GM12878 (cell line): ENCODE results near the gene DOHH. TPM values are rescaled to one million over a fixed set of nuclear protein-coding genes. Genes with fewer than 3 reads are reported as not detected.

Source experiments
- ATAC-seq: fragments of 200-7000 bp; cut with Tn5 transposase; 3 replicates; pipeline ENCODE4 v1.9.1; 2020; ENCODE audit warnings: mild to moderate bottlenecking, moderate library complexity
- BruUV-seq: library from RNA; stranded (reverse); fragments of 400-500 nt; replicated peaks from 2 replicates; lab custom pipeline; 2021; lab: Mats Ljungman, UMichigan
- CTCF ChIA-PET: fragments of 300-600 bp; sonication (Branson Sonifier 250); formaldehyde crosslinking; extraction: SDS; loops from one replicate; lab custom pipeline; 2021; ENCODE audit warnings: inconsistent platforms; lab: Yijun Ruan, JAX
- POLR2A ChIA-PET: fragments of 350-600 bp; formaldehyde crosslinking; extraction: SDS; loops from one replicate; lab custom pipeline; 2021; ENCODE audit warnings: inconsistent platforms; lab: Charles Lee
- RAD21 ChIA-PET: fragments of 300-600 bp; sonication (Branson Sonifier 250); formaldehyde crosslinking; loops from one replicate; lab custom pipeline; 2023; ENCODE audit warnings: antibody characterized with exemption; ENCODE audit not compliant: unreplicated experiment; lab: Charles Lee
- SMC1A ChIA-PET: fragments of 300-600 bp; sonication (Branson Sonifier 250); formaldehyde crosslinking; loops from one replicate; lab custom pipeline; 2023; ENCODE audit not compliant: unreplicated experiment, uncharacterized antibody; lab: Charles Lee
- DNase-seq: peaks from one replicate; pipeline ENCODE4 v3.0.0-alpha.2; 2011; ENCODE audit warnings: low read depth, low spot score
- FAIRE-seq: peaks from 3 replicates; lab custom pipeline; 2011; peaks lifted over from hg19 to GRCh38; lab: Jason Lieb, UNC
- H2AFZ ChIP-seq: 2 replicates; pipeline ENCODE4 v1.6.0; 2011; ENCODE audit warnings: low read depth, low read length, control low read depth; ENCODE audit not compliant: control insufficient read depth
- H3K27ac ChIP-seq: 2 replicates; pipeline ENCODE4 v1.5.1; 2011; ENCODE audit warnings: control low read depth; ENCODE audit not compliant: control insufficient read depth, insufficient read depth
- H3K27me3 ChIP-seq, 2 experiments: replicated peaks in 1 of 2; 2 replicates each; pipeline versions ENCODE4 v1.6.0 to v1.6.1; 2011; ENCODE audit warnings: low read length in 1 of 2; ENCODE audit not compliant: control insufficient read depth in 2 of 2, insufficient read depth in 2 of 2
- H3K36me3 ChIP-seq, 2 experiments: 2 replicates each; pipeline ENCODE4 v1.5.1; 2011; ENCODE audit warnings: low read length in 1 of 2; ENCODE audit not compliant: control insufficient read depth in 2 of 2, insufficient read depth in 2 of 2
- H3K4me1 ChIP-seq: 2 replicates; pipeline ENCODE4 v1.6.1; 2011; ENCODE audit warnings: mild to moderate bottlenecking, low read length, moderate library complexity, mixed read lengths; ENCODE audit not compliant: control insufficient read depth, insufficient read depth
- H3K4me2 ChIP-seq: 2 replicates; pipeline ENCODE4 v1.6.0; 2011; ENCODE audit warnings: control low read depth; ENCODE audit not compliant: control insufficient read depth, insufficient read depth
- H3K4me3 ChIP-seq: fragments of 200-600 bp; sonication (generic); 2 replicates; pipeline ENCODE4 v1.5.1; 2016
- H3K79me2 ChIP-seq: 2 replicates; pipeline ENCODE4 v1.6.0; 2011; ENCODE audit warnings: low read length; ENCODE audit not compliant: control insufficient read depth, insufficient read depth
- H3K9ac ChIP-seq: 2 replicates; pipeline ENCODE4 v1.8.0; 2011; ENCODE audit warnings: low read length, control low read depth, mixed read lengths; ENCODE audit not compliant: control insufficient read depth, insufficient read depth
- H3K9me3 ChIP-seq: replicated peaks from 3 replicates; pipeline ENCODE4 v1.5.1; 2011; ENCODE audit warnings: mild to moderate bottlenecking, low read length; ENCODE audit not compliant: control insufficient read depth, insufficient read depth
- H4K20me1 ChIP-seq: 2 replicates; pipeline ENCODE4 v1.6.0; 2011; ENCODE audit not compliant: control insufficient read depth, insufficient read depth
- GATAD2B ChIP-seq: fragments of 450-650 bp; conservative IDR thresholded peaks from 2 replicates; pipeline ENCODE4 v1.6.1; 2017; ENCODE audit warnings: low read depth, mild to moderate bottlenecking, moderate library complexity
- KAT2A ChIP-seq: conservative IDR thresholded peaks from 2 replicates; pipeline ENCODE4 v1.6.1; 2011; ENCODE audit warnings: low read depth, low read length; ENCODE audit not compliant: control insufficient read depth
- NRF1 ChIP-seq: conservative IDR thresholded peaks from 2 replicates; pipeline ENCODE4 v1.6.1; 2011; ENCODE audit warnings: mild to moderate bottlenecking, low read depth, low read length, improper control_type of control experiment
- POLR2AphosphoS5 ChIP-seq: IDR thresholded peaks from 2 replicates; pipeline ENCODE4 v1.6.1; 2011; ENCODE audit warnings: mild to moderate bottlenecking, low read length, inconsistent platforms
- SPI1 ChIP-seq: IDR thresholded peaks from 2 replicates; pipeline ENCODE4 v1.6.1; 2011; ENCODE audit warnings: low read depth, mild to moderate bottlenecking, low read length, moderate library complexity, borderline replicate concordance; ENCODE audit not compliant: insufficient read depth
- TCF7 ChIP-seq: IDR thresholded peaks from 2 replicates; pipeline ENCODE4 v1.6.1; 2014; ENCODE audit warnings: antibody characterized with exemption, borderline replicate concordance
- YBX1 ChIP-seq: fragments of 450-650 bp; IDR thresholded peaks from 2 replicates; pipeline ENCODE4 v1.6.1; 2016; ENCODE audit warnings: antibody characterized with exemption
- WGBS: methylation state at CpG from one replicate; pipeline ENCODE4 v1.1.6; 2016; ENCODE audit warnings: low lambda C conversion rate; ENCODE audit not compliant: insufficient replicate concordance, insufficient coverage; ENCODE audit errors: missing lambda C conversion rate; 5-methylcytosine and 5-hydroxymethylcytosine counted together
- in situ Hi-C: fragments of 300-500 bp; cut with MboI; formaldehyde crosslinking; loops from 9 replicates; pipeline ENCODE4 v1.14.3; 2018; ENCODE audit warnings: mixed read lengths
- intact Hi-C: fragments of 100-400 bp; cut with micrococcal nuclease; formaldehyde crosslinking; loops from one replicate; pipeline ENCODE4 v1.14.2; 2022; ENCODE audit not compliant: unreplicated experiment
- polyA plus RNA-seq, 11 experiments: library from polyadenylated mRNA; depleted of rRNA in 4 of 11; unstranded in 6 of 11; stranded (reverse) in 5 of 11; fragments of >200 nt; fragmentation: Nextera tagmentation in 4 of 11; fragmentation: Illumina TruSeq in 1 of 11; extraction: Ambion mirVana in 4 of 11; extraction: Trizol in 1 of 11; gene quantifications; 1 replicate in 1 of 11; 2 replicates in 10 of 11; pipeline versions ENCODE4 v1.2.1 to v1.2.3, GENCODE V29; 2011 to 2016; ENCODE audit warnings: inconsistent platforms in 2 of 11, missing spikeins in 2 of 11, low read depth in 1 of 11
- total RNA-seq, 4 experiments: library from RNA; depleted of rRNA in 3 of 4; stranded (reverse); fragments of >200 nt in 3 of 4; fragmentation: Illumina TruSeq in 1 of 4; extraction: Trizol in 1 of 4; gene quantifications; 2 replicates each; pipeline versions ENCODE4 v1.2.1 to v1.2.3, GENCODE V29; 2013 to 2021
- TF ChIP-seq, protein P1 (sequence below): IDR thresholded peaks from 2 replicates; pipeline ENCODE4 v1.6.1; 2011; ENCODE audit warnings: low read depth, low read length, improper control_type of control experiment, borderline replicate concordance
- TF ChIP-seq, protein P2 (sequence below): fragments of 150-350 bp; IDR thresholded peaks from 2 replicates; pipeline ENCODE4 v1.6.1; 2014; ENCODE audit warnings: mild to moderate bottlenecking, low read depth, low read length
- TF ChIP-seq, protein P3 (sequence below): fragments of 450-650 bp; formaldehyde crosslinking; IDR thresholded peaks from 2 replicates; pipeline ENCODE4 v1.5.0; 2022; ENCODE audit warnings: mild to moderate bottlenecking, missing genetic modification characterization
- TF ChIP-seq, protein P4 (sequence below): fragments of 450-650 bp; conservative IDR thresholded peaks from 2 replicates; pipeline ENCODE4 v1.6.1; 2017; ENCODE audit warnings: mild to moderate bottlenecking, moderate library complexity

The DOHH gene
- total and polyA plus RNA-seq, 10 of the 15 experiments (the other 5 are each of a cell fraction or from before 2014, with no cell fraction given) = 0.11 to 28.6 (median 11.7) TPM

DNA sequence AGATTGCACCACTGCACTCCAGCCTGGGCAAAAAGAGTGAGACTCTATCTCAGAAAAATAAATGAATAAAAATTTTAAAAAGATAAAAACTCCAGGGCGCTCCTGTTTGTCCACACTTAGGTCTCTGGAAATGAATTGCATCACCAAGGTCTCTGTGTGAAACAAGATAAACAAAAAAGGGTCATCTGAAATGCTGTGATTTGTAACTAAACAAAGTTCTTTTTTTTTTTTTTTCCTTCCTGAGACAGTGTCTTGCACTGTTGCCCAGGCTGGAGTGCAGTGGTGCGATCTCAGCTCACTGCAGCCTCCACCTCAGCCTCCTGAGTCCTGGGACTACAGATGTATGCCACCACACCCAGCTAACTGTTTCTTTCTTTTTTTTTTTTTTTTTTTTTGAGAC lies 17.2 kb upstream of the DOHH start:
- SMC1A ChIA-PET = no interaction called here
- Histone ChIP-seq H3K36me3 (peaks cover 3 to 12% of the 10 kb centered on the region in 2 experiments; a peak in 2 of 4 replicates), H2AFZ (no peak overlapping the region), H3K27me3 (no peaks in the 10 kb centered on the region), H3K27ac (no peak overlapping the region), H3K4me1 (peaks cover 4% of the 10 kb centered on the region; the same call in 1 of the 2 replicates), H3K9me3 (no peaks in the 10 kb centered on the region), H4K20me1 (no peaks in the 10 kb centered on the region), H3K9ac (no peak overlapping the region), H3K4me2 (no peak overlapping the region), H3K79me2 (peaks cover 5% of the 10 kb centered on the region), H3K4me3 (no peak overlapping the region)
- RAD21 ChIA-PET = no interaction called here
- in situ Hi-C loops = no loop called here
- POLR2A ChIA-PET = interaction anchor here (0.6 to 0.7 kb wide), 2 partner anchors 57 to 719 kb away, joined by 4 to 8 read pairs; no protein-coding TSS in a partner anchor
- DNase-seq (no peak), FAIRE-seq (no peak), ATAC-seq (no peak)
- CTCF ChIA-PET = interaction anchor here (1.4 kb wide), 1 partner anchor 27 kb away, joined by 6 read pairs; no protein-coding TSS in a partner anchor
- 65% methylated on average over 2 of the region's 2 CpGs for WGBS
- BruUV-seq = no TSS peak
- intact Hi-C loops = no loop called here
- no peak for TF ChIP-seq YBX1
- TF ChIP-seq, protein P1, sequence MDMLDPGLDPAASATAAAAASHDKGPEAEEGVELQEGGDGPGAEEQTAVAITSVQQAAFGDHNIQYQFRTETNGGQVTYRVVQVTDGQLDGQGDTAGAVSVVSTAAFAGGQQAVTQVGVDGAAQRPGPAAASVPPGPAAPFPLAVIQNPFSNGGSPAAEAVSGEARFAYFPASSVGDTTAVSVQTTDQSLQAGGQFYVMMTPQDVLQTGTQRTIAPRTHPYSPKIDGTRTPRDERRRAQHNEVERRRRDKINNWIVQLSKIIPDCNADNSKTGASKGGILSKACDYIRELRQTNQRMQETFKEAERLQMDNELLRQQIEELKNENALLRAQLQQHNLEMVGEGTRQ = no peak
- TF ChIP-seq KAT2A = no peak
- TF ChIP-seq, protein P2, sequence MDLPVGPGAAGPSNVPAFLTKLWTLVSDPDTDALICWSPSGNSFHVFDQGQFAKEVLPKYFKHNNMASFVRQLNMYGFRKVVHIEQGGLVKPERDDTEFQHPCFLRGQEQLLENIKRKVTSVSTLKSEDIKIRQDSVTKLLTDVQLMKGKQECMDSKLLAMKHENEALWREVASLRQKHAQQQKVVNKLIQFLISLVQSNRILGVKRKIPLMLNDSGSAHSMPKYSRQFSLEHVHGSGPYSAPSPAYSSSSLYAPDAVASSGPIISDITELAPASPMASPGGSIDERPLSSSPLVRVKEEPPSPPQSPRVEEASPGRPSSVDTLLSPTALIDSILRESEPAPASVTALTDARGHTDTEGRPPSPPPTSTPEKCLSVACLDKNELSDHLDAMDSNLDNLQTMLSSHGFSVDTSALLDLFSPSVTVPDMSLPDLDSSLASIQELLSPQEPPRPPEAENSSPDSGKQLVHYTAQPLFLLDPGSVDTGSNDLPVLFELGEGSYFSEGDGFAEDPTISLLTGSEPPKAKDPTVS = no peak
- TF ChIP-seq, protein P3, sequence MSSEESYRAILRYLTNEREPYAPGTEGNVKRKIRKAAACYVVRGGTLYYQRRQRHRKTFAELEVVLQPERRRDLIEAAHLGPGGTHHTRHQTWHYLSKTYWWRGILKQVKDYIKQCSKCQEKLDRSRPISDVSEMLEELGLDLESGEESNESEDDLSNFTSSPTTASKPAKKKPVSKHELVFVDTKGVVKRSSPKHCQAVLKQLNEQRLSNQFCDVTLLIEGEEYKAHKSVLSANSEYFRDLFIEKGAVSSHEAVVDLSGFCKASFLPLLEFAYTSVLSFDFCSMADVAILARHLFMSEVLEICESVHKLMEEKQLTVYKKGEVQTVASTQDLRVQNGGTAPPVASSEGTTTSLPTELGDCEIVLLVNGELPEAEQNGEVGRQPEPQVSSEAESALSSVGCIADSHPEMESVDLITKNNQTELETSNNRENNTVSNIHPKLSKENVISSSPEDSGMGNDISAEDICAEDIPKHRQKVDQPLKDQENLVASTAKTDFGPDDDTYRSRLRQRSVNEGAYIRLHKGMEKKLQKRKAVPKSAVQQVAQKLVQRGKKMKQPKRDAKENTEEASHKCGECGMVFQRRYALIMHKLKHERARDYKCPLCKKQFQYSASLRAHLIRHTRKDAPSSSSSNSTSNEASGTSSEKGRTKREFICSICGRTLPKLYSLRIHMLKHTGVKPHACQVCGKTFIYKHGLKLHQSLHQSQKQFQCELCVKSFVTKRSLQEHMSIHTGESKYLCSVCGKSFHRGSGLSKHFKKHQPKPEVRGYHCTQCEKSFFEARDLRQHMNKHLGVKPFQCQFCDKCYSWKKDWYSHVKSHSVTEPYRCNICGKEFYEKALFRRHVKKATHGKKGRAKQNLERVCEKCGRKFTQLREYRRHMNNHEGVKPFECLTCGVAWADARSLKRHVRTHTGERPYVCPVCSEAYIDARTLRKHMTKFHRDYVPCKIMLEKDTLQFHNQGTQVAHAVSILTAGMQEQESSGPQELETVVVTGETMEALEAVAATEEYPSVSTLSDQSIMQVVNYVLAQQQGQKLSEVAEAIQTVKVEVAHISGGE (CRISPR knock-in tag) = no peak
- TF ChIP-seq POLR2AphosphoS5 = no peak
- no peak for TF ChIP-seq GATAD2B
- TF ChIP-seq TCF7 = no peak
- TF ChIP-seq NRF1 = no peak
- TF ChIP-seq SPI1 = no peak
- TF ChIP-seq, protein P4, sequence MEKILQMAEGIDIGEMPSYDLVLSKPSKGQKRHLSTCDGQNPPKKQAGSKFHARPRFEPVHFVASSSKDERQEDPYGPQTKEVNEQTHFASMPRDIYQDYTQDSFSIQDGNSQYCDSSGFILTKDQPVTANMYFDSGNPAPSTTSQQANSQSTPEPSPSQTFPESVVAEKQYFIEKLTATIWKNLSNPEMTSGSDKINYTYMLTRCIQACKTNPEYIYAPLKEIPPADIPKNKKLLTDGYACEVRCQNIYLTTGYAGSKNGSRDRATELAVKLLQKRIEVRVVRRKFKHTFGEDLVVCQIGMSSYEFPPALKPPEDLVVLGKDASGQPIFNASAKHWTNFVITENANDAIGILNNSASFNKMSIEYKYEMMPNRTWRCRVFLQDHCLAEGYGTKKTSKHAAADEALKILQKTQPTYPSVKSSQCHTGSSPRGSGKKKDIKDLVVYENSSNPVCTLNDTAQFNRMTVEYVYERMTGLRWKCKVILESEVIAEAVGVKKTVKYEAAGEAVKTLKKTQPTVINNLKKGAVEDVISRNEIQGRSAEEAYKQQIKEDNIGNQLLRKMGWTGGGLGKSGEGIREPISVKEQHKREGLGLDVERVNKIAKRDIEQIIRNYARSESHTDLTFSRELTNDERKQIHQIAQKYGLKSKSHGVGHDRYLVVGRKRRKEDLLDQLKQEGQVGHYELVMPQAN = no peak
